ENCODE results near the gene PITPNC1. TPM values are rescaled to one million over a fixed set of nuclear protein-coding genes. Genes with fewer than 3 reads are reported as not detected.
"Not testable (repeated sequence)": the region's sequence is repeated elsewhere in the genome, so short reads cannot be mapped to it uniquely, and the experiment has no call there.

Gene PITPNC1
- total and polyA plus RNA-seq, 2 donors (not counting 3 experiments of a cell fraction or from before 2014, with no cell fraction given) = 2.4 to 9.6 TPM

GRCh38 chr17:67336859-67337258 lies 40.2 kb upstream of the PITPNC1 start:
- DNase-seq (ENCODE audit: low read depth, low spot score) (no peak), FAIRE-seq (no peak)
- Histone ChIP-seq H3K36me3 (ENCODE audit: control insufficient read depth in 2 of 2, extremely low read depth in 1 of 2, insufficient read depth in 2 of 2, low read length in 2 of 2) (peaks cover 6 to 7% of the 10 kb centered on the region in 2 experiments), H3K9me1 (replicated peaks; ENCODE audit: control insufficient read depth, extremely low read depth, insufficient read depth, low read length) (no peaks in the 10 kb centered on the region), H3K79me2 (ENCODE audit: control insufficient read depth, insufficient read depth, low read length) (no peaks in the 10 kb centered on the region), H3K4me2 (ENCODE audit: insufficient read depth, low read length) (no peak overlapping the region), H3K4me3 (replicated peaks in 1 of 3; ENCODE audit: insufficient read depth in 1 of 3, low read depth in 1 of 3, low read length in 3 of 3) (no peak overlapping the region), H3K9me3 (replicated peaks; ENCODE audit: control insufficient read depth, insufficient read depth, low read length) (no peaks in the 10 kb centered on the region), H2AFZ (ENCODE audit: low read depth, low read length) (no peak overlapping the region), H4K20me1 (replicated peaks; ENCODE audit: control insufficient read depth, extremely low read depth, insufficient read depth, low read length) (no peaks in the 10 kb centered on the region), H3K9ac (replicated peaks; ENCODE audit: extremely low read depth, insufficient read depth, low read length) (no peak overlapping the region), H3K4me1 (ENCODE audit: control insufficient read depth, extremely low read depth, insufficient read depth, low read length) (peaks cover 10% of the 10 kb centered on the region), H3K27ac (ENCODE audit: insufficient read depth, low read depth, low read length) (no peak overlapping the region), H3K27me3 (ENCODE audit: control insufficient read depth in 2 of 2, insufficient read depth in 2 of 2, low read length in 2 of 2) (no peaks in the 10 kb centered on the region)
- TF ChIP-seq FOS (IDR thresholded peaks at IDR 0.05; ENCODE audit: borderline replicate concordance, insufficient read depth, low read length) = no peak
- no peak for TF ChIP-seq MYC (IDR thresholded peaks at IDR 0.05; ENCODE audit: low read depth, low read length)
- TF ChIP-seq EZH2 (IDR thresholded peaks at IDR 0.05; ENCODE audit: borderline replicate concordance, low read depth, low read length, severe bottlenecking) = no peak
- no peak for TF ChIP-seq POLR2AphosphoS5 (IDR thresholded peaks at IDR 0.05; ENCODE audit: insufficient read depth, low read depth, low read length)
- TF ChIP-seq JUN (IDR thresholded peaks at IDR 0.05; ENCODE audit: borderline replicate concordance, insufficient read depth, insufficient read length, low read depth) = no peak
- TF ChIP-seq GATA2 (IDR thresholded peaks at IDR 0.05; ENCODE audit: insufficient read depth, insufficient read length, low read depth, low read length) = no peak
- no peak for TF ChIP-seq POLR2A (IDR thresholded peaks at IDR 0.05; ENCODE audit: low read depth, low read length)
- TF ChIP-seq MAX (IDR thresholded peaks at IDR 0.05; ENCODE audit: insufficient read depth, insufficient read length) = no peak
- TF ChIP-seq CTCF (IDR thresholded peaks at IDR 0.05; ENCODE audit: extremely low read depth in 1 of 2, insufficient read depth in 1 of 2, low read depth in 1 of 2, low read length in 2 of 2) = no peak
- dilution Hi-C loops (cut with MboI; ENCODE audit: extremely low pct_ligation_motif_present, low sequenced_read_pairs) (no loop called here), intact Hi-C loops (cut with micrococcal nuclease) (no loop called here)
- no TSS peak for BruUV-seq (replicated peaks)
- ChIA-PET POLR2A (no interaction called here), CTCF (no interaction called here)

DNA sequence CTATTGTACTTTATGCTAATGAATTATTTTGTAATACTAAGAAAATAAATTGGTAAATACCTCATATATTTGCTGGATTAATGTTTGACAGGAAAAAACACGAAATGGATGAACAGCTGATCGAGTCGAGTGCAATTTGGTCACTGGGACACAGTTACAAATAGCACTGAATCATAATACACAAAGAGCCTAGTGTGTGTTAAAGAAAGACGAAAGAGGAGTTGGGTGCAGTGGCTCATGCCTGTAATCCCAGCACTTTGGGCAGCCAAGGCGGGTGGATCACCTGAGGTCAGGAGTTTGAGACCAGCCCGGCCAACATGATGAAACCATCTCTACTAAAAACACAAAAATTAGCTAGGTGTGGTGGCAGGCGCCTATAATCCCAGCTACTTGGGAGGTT lies 38.7 kb upstream of the PITPNC1 start:
- H3K9ac ChIP-seq (replicated peaks; ENCODE audit: extremely low read depth, insufficient read depth, low read length); H3K79me2 ChIP-seq (ENCODE audit: control insufficient read depth, insufficient read depth, low read length); H3K9me1 ChIP-seq (replicated peaks; ENCODE audit: control insufficient read depth, extremely low read depth, insufficient read depth, low read length); H3K4me2 ChIP-seq (ENCODE audit: insufficient read depth, low read length); H4K20me1 ChIP-seq (replicated peaks; ENCODE audit: control insufficient read depth, extremely low read depth, insufficient read depth, low read length); H3K27me3 ChIP-seq (ENCODE audit: control insufficient read depth in 2 of 2, insufficient read depth in 2 of 2, low read length in 2 of 2); POLR2A ChIA-PET; H3K4me3 ChIP-seq (replicated peaks in 1 of 3; ENCODE audit: insufficient read depth in 1 of 3, low read depth in 1 of 3, low read length in 3 of 3); H3K9me3 ChIP-seq (replicated peaks; ENCODE audit: control insufficient read depth, insufficient read depth, low read length); dilution Hi-C loops (cut with MboI; ENCODE audit: extremely low pct_ligation_motif_present, low sequenced_read_pairs); DNase-seq (ENCODE audit: low read depth, low spot score); H3K36me3 ChIP-seq (ENCODE audit: control insufficient read depth in 2 of 2, extremely low read depth in 1 of 2, insufficient read depth in 2 of 2, low read length in 2 of 2); intact Hi-C loops (cut with micrococcal nuclease); BruUV-seq (replicated peaks); H2AFZ ChIP-seq (ENCODE audit: low read depth, low read length); FAIRE-seq; H3K27ac ChIP-seq (ENCODE audit: insufficient read depth, low read depth, low read length): not testable (repeated sequence)
- CTCF ChIA-PET = interaction anchor here (0.9 to 1.3 kb wide), 2 partner anchors 63 to 610 kb away, joined by 3 to 4 read pairs; no protein-coding TSS in a partner anchor
- peaks cover 10% of the 10 kb centered on the region for H3K4me1 ChIP-seq (ENCODE audit: control insufficient read depth, extremely low read depth, insufficient read depth, low read length)

Data from endothelial cell of umbilical vein (primary cell).